NCI-H2171 treated with DMSO at 0.1 percent for 48 hours (cell line): Measurements from ENCODE around the gene CCPG1.

Source experiments
- DNase-seq: peaks from one replicate; lab custom pipeline; 2025; lab: John Stamatoyannopoulos, UW

CCPG1 gene

GRCh38 chr15:55319537-55320237, 88.5 kb downstream of the CCPG1 start:
- DNase-seq: no peak

DNA sequence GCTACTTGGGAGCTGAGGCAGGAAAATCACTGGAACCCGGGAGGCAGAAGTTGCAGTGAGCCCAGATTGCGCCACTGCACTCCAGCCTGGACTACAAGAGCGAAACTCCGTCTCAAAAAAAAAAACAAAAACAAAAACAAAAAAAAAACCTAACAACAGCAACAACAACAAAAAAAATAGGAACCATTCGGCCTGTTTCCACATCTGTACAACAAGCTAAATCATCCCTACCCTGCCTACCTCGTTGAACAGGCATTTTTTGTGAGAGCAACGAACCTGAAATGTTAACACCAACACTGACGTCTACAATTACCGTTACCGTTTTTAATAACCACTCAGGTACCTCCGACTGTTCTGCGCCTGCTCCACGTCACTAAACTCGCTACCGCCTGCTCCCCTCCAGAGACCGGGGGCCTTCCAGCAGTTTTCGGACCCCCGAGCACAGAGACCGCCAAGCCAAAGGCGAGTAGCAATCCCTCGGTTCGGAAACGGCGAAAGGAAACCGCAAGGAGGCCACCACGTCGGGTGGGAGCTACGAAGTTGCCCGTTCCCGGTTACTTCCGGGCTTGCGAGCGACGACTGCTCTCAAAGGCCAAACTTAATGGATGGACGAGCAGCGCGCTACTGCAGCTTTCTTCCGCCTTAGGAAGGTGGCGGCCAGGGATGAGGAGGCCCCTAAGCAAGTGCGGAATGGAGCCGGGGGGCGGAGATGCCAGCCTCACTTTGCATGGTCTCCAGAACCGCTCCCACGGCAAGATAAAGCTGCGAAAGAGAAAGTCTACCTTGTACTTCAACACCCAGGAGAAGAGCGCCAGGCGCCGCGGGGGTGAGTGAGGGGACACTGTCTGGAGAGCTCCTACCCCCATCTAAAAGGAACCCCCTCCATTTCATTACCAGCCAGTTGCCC, 89.3 kb downstream of the CCPG1 start, which contains the start of the genes PIGB and PIGBOS1:
Gene PIGB (plus strand): TSS at position 635 of the 907 bp plus-strand sequence. CDS start 29 bp downstream, at position 664.
Gene PIGBOS1 (minus strand): TSS at position 536 of the 907 bp plus-strand sequence. CDS start 1,331 bp downstream, outside the sequence.
- DNase-seq: peak; percentile 91
